SHP77 treated with DMSO at 0.1 percent for 48 hours (cell line): ENCODE data around the gene PTPN23.
"Not testable (repeated sequence)": the region's sequence is repeated elsewhere in the genome, so short reads cannot be mapped to it uniquely, and the experiment has no call there.

Experiments used
- DNase-seq: peaks from one replicate; lab custom pipeline; 2025; lab: John Stamatoyannopoulos, UW

PTPN23 gene

DNA sequence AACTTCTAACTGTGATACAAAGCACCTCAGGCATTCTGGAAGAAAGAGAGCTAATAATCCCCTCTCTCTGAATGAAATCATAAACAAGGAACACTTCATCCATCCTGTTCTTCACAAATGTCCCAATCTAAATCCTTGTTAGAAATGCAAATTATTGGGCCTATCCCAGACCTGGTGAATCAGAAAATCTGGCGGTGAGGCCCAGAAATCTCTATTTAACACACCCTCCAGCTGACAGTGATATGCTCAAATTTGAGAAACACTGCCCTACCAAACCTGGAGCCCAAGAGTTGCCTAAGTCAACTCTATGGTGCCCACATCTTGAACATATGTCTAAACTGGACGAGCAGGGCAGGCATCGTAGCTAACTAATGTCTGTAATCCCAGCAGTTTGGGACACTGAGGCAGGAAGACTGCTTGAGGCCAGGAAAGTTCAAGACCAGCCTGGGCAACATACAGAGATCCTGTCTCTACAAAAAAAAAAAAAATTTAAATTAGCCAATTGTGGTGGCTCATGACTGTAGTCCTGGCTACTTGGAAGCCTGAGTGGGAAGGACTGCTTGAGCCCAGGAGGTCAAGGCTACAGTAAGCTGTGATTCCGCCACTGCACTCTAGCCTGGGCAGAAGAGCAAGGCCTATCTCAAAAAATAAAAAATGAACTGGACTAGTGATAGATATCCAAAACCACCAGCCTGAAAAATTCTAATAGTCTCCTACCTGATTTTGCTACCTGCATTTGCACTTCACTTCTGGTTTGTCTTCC lies 71.8 kb downstream of the PTPN23 start:
- no peak for DNase-seq

DNA sequence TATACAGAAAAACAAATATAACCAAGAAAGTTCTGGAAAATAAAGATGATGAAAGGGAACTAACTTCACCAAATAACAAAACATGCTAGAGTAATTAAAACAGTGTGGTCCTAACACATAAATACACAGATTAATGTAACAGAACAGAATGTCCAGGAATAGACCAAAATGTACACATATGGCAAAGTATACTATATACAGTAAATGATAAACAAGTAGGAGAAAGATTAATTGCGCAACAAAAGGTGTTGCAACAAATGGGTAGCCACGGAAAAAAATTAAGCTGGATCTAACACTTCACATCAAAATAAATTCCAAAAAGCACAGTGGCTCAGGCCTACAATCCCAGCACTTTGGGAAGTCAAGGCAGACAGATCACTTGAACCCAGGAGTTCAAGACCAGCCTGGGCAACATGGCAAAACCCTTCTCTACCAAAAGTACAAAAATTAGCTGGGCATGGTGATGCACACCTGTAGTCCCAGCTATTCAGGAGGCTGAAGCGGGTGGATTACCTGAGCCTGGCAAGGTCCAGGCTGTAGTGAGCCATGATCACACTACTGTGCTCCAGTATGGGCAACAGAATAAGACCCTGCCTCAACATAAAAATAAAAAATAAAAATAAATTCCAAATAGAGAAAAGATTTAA lies 75.1 kb downstream of the PTPN23 start:
- no peak for DNase-seq

DNA sequence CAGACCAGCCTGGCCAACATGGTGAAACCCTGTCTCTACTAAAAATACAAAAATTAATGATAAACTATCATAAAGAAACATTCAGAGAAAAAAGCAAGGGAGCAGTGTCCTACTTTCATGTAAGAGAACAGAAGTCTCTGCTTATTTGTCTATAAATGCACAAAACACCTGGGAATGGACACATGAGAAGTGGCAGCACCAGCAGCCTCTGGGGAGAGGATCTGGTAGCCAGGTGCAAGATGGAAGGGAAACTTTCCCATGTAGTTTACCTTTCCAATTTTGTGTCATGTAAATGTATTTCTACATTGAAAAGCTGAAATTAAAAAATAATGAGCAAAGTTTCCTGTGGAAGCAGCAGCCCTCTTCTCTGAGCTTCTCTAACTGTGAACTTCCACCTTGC lies 76.2 kb downstream of the PTPN23 start:
- no peak for DNase-seq

DNA sequence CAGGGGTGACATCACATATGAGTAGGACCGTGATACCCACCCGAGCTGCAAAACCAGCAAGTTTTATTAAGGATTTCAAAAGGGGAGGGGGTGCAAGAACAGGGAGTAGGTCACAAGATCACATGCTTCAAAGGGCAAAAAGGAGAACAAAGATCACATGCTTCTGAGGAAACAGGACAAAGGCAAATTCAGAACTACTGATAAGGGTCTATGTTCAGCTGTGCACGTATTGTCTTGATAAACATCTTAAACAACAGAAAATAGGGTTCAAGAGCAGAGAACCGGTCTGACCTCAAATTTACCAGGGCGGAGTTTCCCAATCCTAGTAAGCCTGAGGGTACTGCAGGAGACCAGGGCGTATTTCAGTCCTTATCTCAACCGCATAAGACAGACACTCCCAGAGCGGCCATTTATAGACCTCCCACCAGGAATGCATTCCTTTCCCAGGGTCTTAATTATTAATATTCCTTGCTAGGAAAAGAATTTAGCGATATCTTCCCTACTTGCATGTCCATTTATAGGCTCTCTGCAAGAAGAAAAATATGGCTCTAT lies 78.8 kb downstream of the PTPN23 start:
- not testable (repeated sequence) for DNase-seq
